ENCODE results near the gene ZNF136. TPM values are rescaled to one million over a fixed set of nuclear protein-coding genes. Genes with fewer than 3 reads are reported as not detected.

The ZNF136 gene
- total RNA-seq, 1 donor from 2014 or later, result 4.5 TPM

- H3K4me3 ChIP-seq (ENCODE audit: low read depth, low read length), result peak overlapping the region; percentile 66
- no peak for FAIRE-seq
- H3K27me3 ChIP-seq (ENCODE audit: control insufficient read depth, insufficient read depth, low read length), result no peaks in the 10 kb centered on the region
- H3K36me3 ChIP-seq (ENCODE audit: control insufficient read depth, insufficient read depth, low read length), result no peaks in the 10 kb centered on the region
- no peak for TF ChIP-seq CTCF (IDR thresholded peaks at IDR 0.05; ENCODE audit: insufficient read depth, low read length, severe bottlenecking)
- DNase-seq (ENCODE audit: low read depth), result no peak
Measured at GRCh38 chr19:12163826-12164225, 930 bp downstream of the ZNF136 start.

GRCh38 chr19:12166626-12167025 is 3.7 kb downstream of the ZNF136 start:
- DNase-seq (ENCODE audit: low read depth), result no peak

GRCh38 chr19:12180377-12180776 is 17.5 kb downstream of the ZNF136 start:
- Histone ChIP-seq H3K4me3 (ENCODE audit: low read depth, low read length) (no peak overlapping the region), H3K27me3 (ENCODE audit: control insufficient read depth, insufficient read depth, low read length) (no peaks in the 10 kb centered on the region), H3K36me3 (ENCODE audit: control insufficient read depth, insufficient read depth, low read length) (no peaks in the 10 kb centered on the region)
- no peak for DNase-seq (ENCODE audit: low read depth)
- no peak for TF ChIP-seq CTCF (IDR thresholded peaks at IDR 0.05; ENCODE audit: insufficient read depth, low read length, severe bottlenecking)
- no peak for FAIRE-seq

More at GRCh38 chr19:12166626-12167025, 3.7 kb downstream of the ZNF136 start:
- no peaks in the 10 kb centered on the region for H3K36me3 ChIP-seq (ENCODE audit: control insufficient read depth, insufficient read depth, low read length)
- no peak overlapping the region for H3K4me3 ChIP-seq (ENCODE audit: low read depth, low read length)
- no peaks in the 10 kb centered on the region for H3K27me3 ChIP-seq (ENCODE audit: control insufficient read depth, insufficient read depth, low read length)
- no peak for TF ChIP-seq CTCF (IDR thresholded peaks at IDR 0.05; ENCODE audit: insufficient read depth, low read length, severe bottlenecking)
- FAIRE-seq, result no peak

GRCh38 chr19:12187625-12188024 is 24.7 kb downstream of the ZNF136 start:
- TF ChIP-seq CTCF (IDR thresholded peaks at IDR 0.05; ENCODE audit: insufficient read depth, low read length, severe bottlenecking), result no peak
- no peaks in the 10 kb centered on the region for H3K27me3 ChIP-seq (ENCODE audit: control insufficient read depth, insufficient read depth, low read length)
- no peak for DNase-seq (ENCODE audit: low read depth)
- FAIRE-seq, result no peak
- H3K4me3 ChIP-seq (ENCODE audit: low read depth, low read length), result no peak overlapping the region
- peaks cover 3% of the 10 kb centered on the region for H3K36me3 ChIP-seq (ENCODE audit: control insufficient read depth, insufficient read depth, low read length)

GRCh38 chr19:12194827-12195731 is 32.2 kb downstream of the ZNF136 start:
- TF ChIP-seq CTCF (IDR thresholded peaks at IDR 0.05; ENCODE audit: insufficient read depth, low read length, severe bottlenecking), result no peak
- DNase-seq (ENCODE audit: low read depth) (peak; percentile 72), FAIRE-seq (no peak)
- peak overlapping the region; percentile 53 for H3K4me3 ChIP-seq (ENCODE audit: low read depth, low read length)
- no peaks in the 10 kb centered on the region for H3K27me3 ChIP-seq (ENCODE audit: control insufficient read depth, insufficient read depth, low read length)
- H3K36me3 ChIP-seq (ENCODE audit: control insufficient read depth, insufficient read depth, low read length), result no peaks in the 10 kb centered on the region
